MG63 (cell line): ENCODE results near the gene ACTN4. TPM values are rescaled to one million over a fixed set of nuclear protein-coding genes. Genes with fewer than 3 reads are reported as not detected.

Experiments used
- DNase-seq: peaks from one replicate; pipeline ENCODE4 v3.0.0-alpha.2; 2020
- H3K27me3 ChIP-seq: fragments of 250-450 bp; sonication (Bioruptor Pico); 2 replicates; pipeline ENCODE4 v1.5.1; 2020; ENCODE audit warnings: mild to moderate bottlenecking, moderate library complexity
- H3K36me3 ChIP-seq: fragments of 250-450 bp; sonication (Bioruptor Pico); 2 replicates; pipeline ENCODE4 v1.5.1; 2020; ENCODE audit warnings: mild to moderate bottlenecking, moderate library complexity
- H3K4me3 ChIP-seq: fragments of 250-450 bp; sonication (Bioruptor Pico); 2 replicates; pipeline ENCODE4 v1.5.1; 2020; ENCODE audit warnings: mild to moderate bottlenecking, moderate library complexity
- H3K9me3 ChIP-seq: fragments of 250-450 bp; sonication (Bioruptor Pico); 2 replicates; pipeline ENCODE4 v1.5.1; 2020; ENCODE audit warnings: mild to moderate bottlenecking, moderate library complexity
- total RNA-seq: library from RNA; depleted of rRNA; stranded (reverse); fragments of >200 nt; shearing (Covaris generic); gene quantifications from 2 replicates; pipeline ENCODE4 v1.2.3, GENCODE V29; 2014; ENCODE audit warnings: low replicate concordance

ACTN4 gene
- total RNA-seq, 1 experiment from 2014 or later, result 621 TPM

DNA sequence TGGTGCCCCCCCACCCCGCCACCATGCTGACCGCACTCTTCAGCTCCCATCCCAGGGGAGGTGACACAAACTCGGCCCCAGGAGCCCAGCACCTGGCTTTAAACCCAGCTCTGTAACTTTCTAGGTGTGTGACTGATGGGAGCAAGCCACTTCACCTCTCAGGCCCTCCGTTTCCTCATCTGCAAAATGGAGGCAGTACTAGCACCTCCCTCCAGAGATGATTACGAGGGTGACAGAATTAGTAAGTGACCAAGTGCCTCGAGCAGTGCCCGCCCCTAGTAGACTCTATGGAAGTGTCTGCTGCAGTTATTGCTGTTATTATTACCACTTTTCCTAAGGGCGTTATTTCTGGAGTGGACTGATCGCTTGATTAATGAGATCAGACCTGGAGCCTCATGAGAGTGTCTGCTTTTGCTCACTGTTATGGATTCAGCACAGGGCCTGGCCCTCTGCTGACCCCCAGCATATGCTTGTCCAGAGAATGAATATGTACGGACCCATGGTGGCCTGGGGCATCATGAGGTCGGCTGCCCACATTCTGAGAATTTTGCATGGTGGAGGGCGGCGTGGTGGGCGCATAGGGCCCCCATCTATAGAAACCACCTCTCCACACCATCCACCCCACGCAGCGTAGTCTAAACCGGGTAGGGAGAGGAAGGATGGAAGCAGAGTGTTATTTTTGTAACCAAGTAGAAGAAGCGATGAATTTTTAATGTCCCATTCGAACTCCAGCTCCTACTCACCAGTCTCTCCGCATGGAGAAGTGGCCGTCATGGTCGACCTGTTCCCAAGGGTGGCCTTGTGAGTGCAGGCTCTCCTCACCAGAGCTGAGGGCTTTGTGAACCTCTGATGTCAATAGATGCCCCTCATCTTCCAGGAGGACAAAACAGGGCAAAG is 48.6 kb downstream of the ACTN4 start:
- no peaks in the 10 kb centered on the region for H3K27me3 ChIP-seq
- no peak for DNase-seq
- H3K36me3 ChIP-seq, result peaks cover 98% of the 10 kb centered on the region
- no peaks in the 10 kb centered on the region for H3K9me3 ChIP-seq
- no peak overlapping the region for H3K4me3 ChIP-seq

DNA sequence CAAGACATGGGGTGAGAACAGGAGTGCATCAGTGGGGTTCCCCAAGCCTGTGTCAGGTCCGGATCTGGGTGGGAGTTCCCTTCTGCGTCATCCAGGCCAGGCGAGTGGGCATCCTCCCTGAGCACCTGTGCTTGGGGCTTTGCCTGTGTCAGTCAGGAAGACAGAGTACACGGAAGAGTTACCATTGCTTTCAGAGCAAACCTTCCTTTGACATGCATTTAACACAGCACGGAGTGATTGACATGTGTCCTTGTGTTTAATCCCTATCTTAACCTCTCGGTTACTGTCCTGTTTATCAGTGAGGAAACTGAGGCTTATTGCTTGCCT is 49.2 kb downstream of the ACTN4 start:
- Histone ChIP-seq H3K9me3 (no peaks in the 10 kb centered on the region), H3K4me3 (no peak overlapping the region), H3K27me3 (no peaks in the 10 kb centered on the region), H3K36me3 (peaks cover 99% of the 10 kb centered on the region)
- no peak for DNase-seq

DNA sequence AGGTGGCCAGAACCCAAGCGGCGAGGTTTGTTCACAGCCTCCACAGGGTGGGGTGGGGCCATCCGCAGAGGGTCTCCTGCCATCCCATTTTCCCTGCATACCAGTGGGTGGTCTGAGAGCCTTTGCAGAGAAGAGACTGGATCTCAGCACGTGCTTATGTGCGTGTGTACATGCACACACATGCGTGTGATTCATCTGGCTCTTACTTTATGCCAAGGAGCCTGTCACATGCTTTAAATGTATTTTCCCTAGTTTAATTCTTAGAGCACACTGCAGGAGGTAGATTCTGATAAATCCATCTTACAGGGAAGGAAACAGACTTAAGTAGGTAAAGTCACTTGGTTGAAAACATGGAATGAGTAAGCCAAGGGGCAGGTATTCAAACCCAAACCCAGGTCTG is 49.7 kb downstream of the ACTN4 start:
- DNase-seq, result no peak
- no peak overlapping the region for H3K4me3 ChIP-seq
- no peaks in the 10 kb centered on the region for H3K9me3 ChIP-seq
- no peaks in the 10 kb centered on the region for H3K27me3 ChIP-seq
- peaks cover 98% of the 10 kb centered on the region for H3K36me3 ChIP-seq

DNA sequence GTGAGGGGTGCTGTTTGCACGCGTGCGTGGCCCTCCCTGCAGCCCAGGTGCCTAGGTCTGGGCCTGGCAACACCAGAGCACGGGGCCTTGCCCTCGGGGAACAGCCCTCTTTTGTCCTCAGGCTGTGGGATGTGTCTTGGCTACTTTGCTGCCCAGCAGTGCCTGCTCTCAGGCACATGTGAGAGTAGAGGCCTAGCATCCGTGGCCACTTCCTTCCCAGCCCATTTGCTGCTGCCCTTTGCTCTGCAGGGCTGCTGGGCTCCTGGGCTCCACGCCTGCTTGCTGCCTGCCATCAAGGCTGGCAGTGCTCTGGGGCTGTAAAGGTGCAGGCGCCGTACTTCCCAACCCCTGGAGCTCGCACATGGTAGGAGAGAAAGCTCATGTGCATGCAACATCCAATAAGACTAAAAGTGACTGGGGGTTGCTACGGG is 50.2 kb downstream of the ACTN4 start:
- DNase-seq, result no peak
- H3K4me3 ChIP-seq, result no peak overlapping the region
- H3K27me3 ChIP-seq, result no peaks in the 10 kb centered on the region
- no peaks in the 10 kb centered on the region for H3K9me3 ChIP-seq
- peaks cover 98% of the 10 kb centered on the region for H3K36me3 ChIP-seq

DNA sequence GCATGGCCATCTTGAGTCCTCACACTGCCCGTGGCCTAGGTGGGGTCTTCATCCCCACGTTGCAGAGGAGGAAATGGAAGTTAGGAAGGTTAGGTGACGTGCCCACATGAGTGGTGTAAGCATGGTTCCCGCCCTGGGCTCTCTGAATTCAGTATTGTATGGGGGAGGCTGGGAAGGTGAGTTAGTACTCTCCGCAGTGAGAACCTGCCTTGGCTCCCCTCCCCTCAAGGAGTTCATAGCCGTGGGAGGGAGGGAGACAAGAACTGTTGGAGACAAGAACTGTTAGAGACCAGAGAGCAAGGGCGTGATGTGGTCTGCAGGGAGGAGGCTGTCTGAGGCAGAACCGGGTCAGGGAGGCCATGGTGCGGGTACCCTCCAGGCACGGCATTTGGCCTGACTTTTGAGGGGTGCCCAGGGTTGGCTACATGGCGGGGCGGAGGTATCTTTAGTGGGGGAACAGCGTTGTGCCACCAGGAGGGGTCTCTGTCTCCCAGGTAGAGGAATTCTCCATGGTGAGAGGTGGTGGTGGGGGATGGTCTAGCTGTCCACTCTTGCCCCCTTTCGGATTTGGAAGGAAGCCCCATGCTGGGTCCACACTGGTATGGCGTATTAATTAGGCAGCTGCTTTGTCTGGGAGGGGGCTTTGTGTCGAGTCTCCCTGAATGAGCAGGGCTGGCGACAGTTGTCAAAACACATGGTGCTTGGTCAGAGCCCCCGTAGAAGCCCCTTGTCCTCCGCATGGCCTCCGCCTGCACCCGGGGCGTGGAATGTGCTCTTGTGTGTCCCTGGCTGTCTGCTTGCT is 51.0 kb downstream of the ACTN4 start:
- Histone ChIP-seq H3K36me3 (peaks cover 98% of the 10 kb centered on the region), H3K4me3 (no peak overlapping the region)
- DNase-seq, result no peak

DNA sequence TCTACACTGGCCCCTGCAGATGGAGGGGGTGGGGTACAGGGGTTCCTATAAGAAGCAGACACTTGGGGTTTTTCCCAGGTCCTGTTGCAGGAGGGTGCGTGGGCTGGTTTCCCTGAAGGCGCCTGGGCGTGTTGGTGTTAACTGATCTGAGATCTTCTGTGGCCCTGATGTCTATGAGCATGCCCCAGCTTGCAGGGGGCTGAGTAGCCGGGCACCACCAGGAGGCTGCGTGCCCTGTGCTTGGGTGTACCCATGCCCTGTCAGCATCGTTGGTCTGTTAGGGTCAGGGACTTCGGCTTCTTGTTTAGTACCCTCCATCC is 51.5 kb downstream of the ACTN4 start:
- no peaks in the 10 kb centered on the region for H3K27me3 ChIP-seq
- peaks cover 98% of the 10 kb centered on the region for H3K36me3 ChIP-seq
- H3K9me3 ChIP-seq, result no peaks in the 10 kb centered on the region
- no peak overlapping the region for H3K4me3 ChIP-seq
- DNase-seq, result no peak

More for the DNA sequence above, 51.0 kb downstream of the ACTN4 start:
- H3K27me3 ChIP-seq, result no peaks in the 10 kb centered on the region
- H3K9me3 ChIP-seq, result no peaks in the 10 kb centered on the region

DNA sequence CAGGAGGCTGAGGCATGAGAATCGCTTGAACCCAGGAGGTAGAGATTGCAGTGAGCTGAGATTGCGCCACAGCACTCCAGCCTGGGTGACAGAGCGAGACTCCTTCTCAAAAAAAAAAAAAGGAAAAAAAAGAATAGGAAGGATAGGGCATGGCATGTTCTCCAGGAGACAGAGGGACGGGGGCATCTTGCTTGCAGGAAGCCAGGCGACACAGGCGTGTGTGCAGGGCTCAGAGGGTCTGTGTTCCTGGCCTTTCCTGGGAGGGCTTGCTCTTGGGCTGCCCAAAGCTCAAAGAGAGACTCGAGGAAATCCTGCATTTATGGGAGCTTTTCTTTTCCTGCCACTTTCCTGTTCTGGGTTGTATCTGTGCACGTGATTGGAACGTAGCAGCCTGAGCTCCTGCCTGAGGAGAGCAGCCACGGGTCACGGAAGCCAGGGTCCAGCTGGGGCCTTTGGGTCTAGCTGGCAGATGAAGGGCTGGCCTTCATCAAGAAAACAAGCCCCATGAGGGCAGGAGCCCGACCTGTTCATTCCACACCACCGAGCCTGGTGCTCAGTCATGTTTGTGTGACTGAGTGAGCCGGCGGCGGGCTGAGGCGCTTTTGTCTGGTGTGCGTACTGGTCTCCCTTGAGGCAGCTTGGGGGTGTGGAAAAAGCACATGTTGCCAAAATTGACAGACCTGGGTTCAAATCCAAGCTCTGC is 52.3 kb downstream of the ACTN4 start:
- peaks cover 98% of the 10 kb centered on the region for H3K36me3 ChIP-seq
- no peaks in the 10 kb centered on the region for H3K27me3 ChIP-seq
- no peak for DNase-seq
- no peaks in the 10 kb centered on the region for H3K9me3 ChIP-seq
- no peak overlapping the region for H3K4me3 ChIP-seq

DNA sequence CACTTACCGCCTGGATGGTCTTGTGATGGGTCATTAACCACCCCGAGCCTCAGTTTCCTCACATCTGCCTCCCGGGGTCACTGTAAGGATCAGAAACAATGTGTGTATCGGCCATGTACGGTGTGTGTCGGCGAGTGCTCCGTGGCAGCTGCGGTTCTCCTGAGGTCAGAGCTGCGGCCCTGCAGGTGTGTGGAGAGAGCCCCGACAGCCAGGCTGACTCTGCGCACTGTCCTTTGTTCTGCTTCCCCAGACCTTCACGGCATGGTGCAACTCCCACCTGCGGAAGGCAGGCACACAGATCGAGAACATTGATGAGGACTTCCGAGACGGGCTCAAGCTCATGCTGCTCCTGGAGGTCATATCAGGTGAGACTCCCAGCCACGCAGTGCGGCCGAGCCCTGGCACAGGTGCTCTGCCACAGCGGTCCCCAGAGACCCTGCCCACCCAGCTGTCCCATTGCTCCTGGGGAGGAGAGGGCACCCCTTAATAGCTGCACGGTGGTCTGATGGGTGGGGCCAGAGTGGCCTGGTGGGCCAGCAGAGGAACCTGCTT is 53.0 kb downstream of the ACTN4 start:
- peaks cover 98% of the 10 kb centered on the region for H3K36me3 ChIP-seq
- no peak overlapping the region for H3K4me3 ChIP-seq
- H3K27me3 ChIP-seq, result no peaks in the 10 kb centered on the region
- no peak for DNase-seq
- H3K9me3 ChIP-seq, result no peaks in the 10 kb centered on the region

DNA sequence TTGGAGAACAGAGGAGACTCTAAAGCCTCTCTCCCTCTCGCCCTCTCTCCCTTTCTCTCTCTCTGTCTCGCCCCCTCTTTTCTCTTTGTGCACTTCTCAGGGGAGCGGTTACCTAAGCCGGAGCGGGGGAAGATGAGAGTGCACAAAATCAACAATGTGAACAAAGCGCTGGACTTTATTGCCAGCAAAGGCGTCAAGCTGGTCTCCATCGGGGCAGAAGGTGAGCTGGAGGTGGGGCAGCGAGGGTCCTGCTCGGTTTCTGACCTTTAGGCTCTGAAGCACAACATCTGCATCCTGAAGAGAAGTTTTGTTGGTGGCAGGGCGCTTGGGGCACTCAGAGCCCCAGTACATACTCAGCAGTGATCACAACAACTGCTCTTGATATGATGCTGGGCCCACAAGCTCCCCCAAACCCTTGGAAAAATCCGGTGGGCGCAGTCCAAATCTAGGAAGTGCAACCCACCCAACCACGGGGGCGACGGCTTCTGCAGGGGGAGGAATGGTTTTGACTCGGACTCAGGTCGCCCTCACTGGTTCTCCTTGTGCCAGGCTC is 53.5 kb downstream of the ACTN4 start:
- H3K36me3 ChIP-seq, result peaks cover 98% of the 10 kb centered on the region
- DNase-seq, result no peak
- H3K27me3 ChIP-seq, result no peaks in the 10 kb centered on the region

DNA sequence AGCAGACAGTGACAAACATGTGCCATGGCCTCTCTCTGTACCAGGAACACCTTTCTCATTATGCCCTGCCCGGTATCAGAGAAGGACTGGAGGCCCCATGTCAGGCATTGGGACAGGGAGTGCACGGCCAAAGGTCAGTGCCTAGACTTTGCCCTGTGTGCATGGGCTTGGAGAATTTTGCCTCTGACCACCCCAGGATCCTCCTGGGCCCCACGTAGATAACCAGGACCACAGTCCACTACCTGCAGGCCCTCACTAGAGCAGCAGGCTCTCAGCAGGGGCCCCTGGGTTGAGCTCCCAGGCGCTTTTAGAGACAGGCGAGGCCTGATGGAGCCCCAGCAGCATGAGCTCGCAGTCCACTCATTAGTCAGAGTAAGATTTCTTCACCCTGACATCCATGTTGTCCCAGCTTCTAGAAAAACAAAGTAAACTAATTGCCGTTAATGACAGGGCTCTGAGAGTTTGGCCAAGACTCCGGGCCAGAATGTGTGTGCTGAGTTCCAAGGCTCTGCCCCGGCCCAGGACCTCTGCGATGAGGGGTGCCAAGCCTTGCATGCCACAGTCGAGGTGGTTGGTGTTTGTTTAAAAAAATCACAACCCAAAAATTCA is 54.1 kb downstream of the ACTN4 start:
- Histone ChIP-seq H3K36me3 (peaks cover 98% of the 10 kb centered on the region), H3K27me3 (no peaks in the 10 kb centered on the region), H3K4me3 (no peak overlapping the region), H3K9me3 (no peaks in the 10 kb centered on the region)
- DNase-seq, result peak; percentile 82

More for the DNA sequence above, 53.5 kb downstream of the ACTN4 start:
- H3K9me3 ChIP-seq, result no peaks in the 10 kb centered on the region
- H3K4me3 ChIP-seq, result no peak overlapping the region

DNA sequence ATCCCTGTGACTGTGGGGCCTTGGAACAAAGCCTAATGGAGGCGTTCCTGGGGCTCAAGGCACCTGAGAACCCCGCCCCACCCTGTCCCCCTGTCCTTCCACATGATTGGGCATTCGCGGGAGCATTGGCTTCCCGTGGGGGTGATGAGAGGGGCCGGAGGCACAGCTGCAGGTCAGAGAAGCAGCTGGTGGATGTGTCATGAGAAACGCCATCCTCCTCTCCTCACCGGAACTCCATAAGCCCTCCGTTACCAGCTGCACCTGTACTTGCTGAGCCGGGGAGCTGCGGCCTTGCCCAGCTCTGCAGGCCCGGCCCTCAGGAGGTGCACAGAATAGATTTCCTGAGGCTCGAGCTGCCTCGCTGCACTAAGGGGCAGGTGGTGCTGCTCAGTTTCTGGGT is 54.8 kb downstream of the ACTN4 start:
- H3K4me3 ChIP-seq, result no peak overlapping the region
- H3K36me3 ChIP-seq, result peaks cover 98% of the 10 kb centered on the region
- no peak for DNase-seq
- no peaks in the 10 kb centered on the region for H3K27me3 ChIP-seq
- no peaks in the 10 kb centered on the region for H3K9me3 ChIP-seq

DNA sequence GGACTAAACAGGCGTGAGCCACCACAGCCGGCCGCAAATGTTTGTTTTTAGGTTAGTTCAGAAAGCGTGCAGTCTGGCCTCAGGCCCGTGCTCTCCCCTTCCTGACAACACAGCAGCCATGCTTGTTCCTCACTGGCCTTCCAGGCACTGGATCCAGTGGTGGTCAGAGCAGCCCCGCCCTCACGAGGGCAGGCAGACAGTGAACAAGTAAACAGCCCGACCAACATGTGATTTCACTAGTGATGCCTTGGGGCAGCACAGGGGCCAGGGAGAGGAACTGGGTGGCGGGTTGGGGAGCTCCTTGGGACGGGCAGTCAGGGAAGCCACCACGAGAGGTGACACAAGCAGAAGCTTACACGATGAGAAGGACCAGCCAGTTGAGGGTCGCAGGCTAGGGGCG is 56.1 kb downstream of the ACTN4 start:
- Histone ChIP-seq H3K4me3 (no peak overlapping the region), H3K9me3 (no peaks in the 10 kb centered on the region), H3K27me3 (no peaks in the 10 kb centered on the region), H3K36me3 (peaks cover 98% of the 10 kb centered on the region)
- no peak for DNase-seq

DNA sequence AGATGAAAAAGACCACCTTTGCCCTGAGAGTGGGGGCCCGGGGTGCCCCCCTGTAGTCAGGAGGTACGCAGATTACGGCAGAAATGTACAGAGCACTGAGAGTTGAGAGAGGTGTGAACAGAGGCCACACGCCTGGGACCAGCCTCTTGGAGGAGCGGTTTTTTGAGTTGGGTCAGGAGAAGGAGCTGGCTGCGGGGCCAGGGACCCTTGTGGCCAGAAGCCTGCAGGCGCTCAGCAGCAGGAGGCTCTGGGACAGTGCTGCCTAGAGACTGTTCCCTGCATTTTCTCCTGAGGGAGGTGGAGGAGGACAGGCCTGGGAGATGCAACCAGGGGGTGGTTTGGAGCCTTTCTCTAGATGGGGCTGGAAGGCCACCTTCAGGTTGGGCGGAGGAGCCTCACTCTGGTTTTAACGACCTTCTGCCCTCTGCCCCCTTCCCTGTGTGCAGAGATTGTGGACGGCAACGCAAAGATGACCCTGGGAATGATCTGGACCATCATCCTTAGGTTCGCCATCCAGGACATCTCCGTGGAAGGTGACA is 57.1 kb downstream of the ACTN4 start:
- Histone ChIP-seq H3K9me3 (no peaks in the 10 kb centered on the region), H3K27me3 (no peaks in the 10 kb centered on the region), H3K4me3 (no peak overlapping the region), H3K36me3 (peaks cover 98% of the 10 kb centered on the region)
- no peak for DNase-seq

DNA sequence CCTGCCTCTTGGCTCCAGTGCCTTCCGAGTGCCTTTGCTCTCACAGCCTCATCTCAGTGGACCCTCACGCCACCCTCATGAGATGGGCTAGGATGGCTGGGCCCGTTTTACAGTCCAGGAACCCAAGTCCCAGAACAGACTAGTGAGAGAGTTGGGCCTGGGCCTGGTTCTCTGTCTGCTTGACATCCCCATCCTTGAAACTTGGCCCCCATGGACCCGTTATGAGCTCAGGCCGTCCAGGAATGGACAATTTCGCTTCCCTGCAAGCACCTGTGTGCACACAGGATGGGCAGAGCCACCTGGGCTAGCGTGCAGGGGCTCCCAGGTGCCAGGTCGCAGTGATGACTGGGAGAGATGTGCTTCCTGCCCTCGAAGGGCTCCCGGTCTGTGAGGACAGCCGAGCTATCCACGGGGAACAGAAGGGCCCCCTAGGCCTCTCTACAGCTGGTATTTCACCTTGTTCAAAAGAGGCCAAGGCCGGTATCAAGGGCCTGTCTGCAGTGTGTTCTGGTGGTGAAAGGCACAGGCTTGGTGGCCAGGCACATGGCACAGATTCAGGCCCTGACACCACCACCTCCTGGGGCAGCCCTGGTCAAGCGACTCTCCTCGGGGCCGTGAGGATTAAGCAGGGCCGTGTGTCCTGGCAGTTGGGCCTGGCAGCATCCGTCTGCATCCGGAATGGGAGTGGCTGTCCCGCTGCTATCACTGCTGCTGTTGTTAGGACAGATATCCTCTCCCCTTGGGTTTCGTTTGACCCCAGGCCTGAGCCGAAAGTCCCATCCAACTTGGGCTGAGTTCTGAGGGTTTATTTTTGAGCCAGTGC is 58.0 kb downstream of the ACTN4 start:
- peaks cover 98% of the 10 kb centered on the region for H3K36me3 ChIP-seq
- DNase-seq, result no peak
- H3K27me3 ChIP-seq, result no peaks in the 10 kb centered on the region

DNA sequence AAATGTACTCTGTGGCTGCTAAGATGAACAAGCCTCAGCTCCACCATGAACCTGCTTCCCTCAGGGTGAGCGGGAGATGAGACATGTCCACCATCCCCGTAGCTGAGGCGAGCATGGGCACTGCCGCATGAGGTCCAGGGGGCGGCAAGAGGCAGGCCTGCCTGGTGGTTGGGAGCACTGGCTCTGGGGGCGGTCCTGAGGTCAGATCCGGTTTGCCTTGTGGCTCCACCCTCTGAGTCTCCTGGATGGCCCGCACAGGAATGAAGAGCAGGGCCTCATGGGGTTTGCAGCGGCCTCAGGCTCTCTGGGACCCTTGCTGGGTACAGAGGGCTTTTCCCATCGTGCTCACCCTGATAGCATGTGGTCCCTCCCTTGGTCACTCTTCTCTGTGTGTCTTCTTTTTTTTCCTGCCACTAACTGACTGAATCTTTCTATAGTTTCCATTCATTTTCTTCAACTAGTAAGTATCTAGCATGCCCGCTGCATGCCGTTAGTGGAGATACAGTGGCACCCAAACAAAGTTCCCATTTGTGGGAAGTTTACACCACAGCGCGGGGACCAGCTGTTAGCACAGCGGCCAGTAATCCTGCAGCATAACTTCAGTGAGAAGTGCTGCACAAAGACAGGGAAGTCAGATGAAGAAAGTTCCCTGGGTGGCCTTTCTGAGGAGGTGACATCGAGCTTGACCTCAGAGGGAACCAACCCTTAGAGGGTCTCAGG is 59.5 kb downstream of the ACTN4 start:
- Histone ChIP-seq H3K4me3 (no peak overlapping the region), H3K36me3 (peaks cover 97% of the 10 kb centered on the region), H3K9me3 (no peaks in the 10 kb centered on the region), H3K27me3 (no peaks in the 10 kb centered on the region)
- DNase-seq, result no peak

More for the DNA sequence above, 58.0 kb downstream of the ACTN4 start:
- H3K4me3 ChIP-seq, result no peak overlapping the region
- H3K9me3 ChIP-seq, result no peaks in the 10 kb centered on the region
